Endothelial cell of umbilical vein (primary cell): ENCODE data around the gene HNRNPDL. TPM values are rescaled to one million over a fixed set of nuclear protein-coding genes. Genes with fewer than 3 reads are reported as not detected.

Source experiments
- BruUV-seq: library from RNA; stranded (reverse); fragments of 400-500 nt; replicated peaks from 2 replicates; lab custom pipeline; 2021; lab: Mats Ljungman, UMichigan
- CTCF ChIA-PET: fragments of 300-600, 350-600 bp; sonication (Branson Sonifier 250); formaldehyde crosslinking; loops from one replicate; lab custom pipeline; 2021; ENCODE audit warnings: antibody characterized with exemption, inconsistent platforms; lab: Charles Lee
- POLR2A ChIA-PET: fragments of 300-600, 350-600 bp; sonication (Branson Sonifier 250); formaldehyde crosslinking; loops from one replicate; lab custom pipeline; 2021; ENCODE audit warnings: antibody characterized with exemption, inconsistent platforms; lab: Charles Lee
- DNase-seq: peaks from one replicate; pipeline ENCODE4 v3.0.0-alpha.2; 2011; ENCODE audit warnings: low read depth, low spot score
- FAIRE-seq: peaks from 2 replicates; lab custom pipeline; 2011; peaks lifted over from hg19 to GRCh38; lab: Jason Lieb, UNC
- H2AFZ ChIP-seq: 2 replicates; pipeline ENCODE4 v1.6.0; 2012; ENCODE audit warnings: low read depth, low read length, control low read depth, inconsistent platforms
- H3K27ac ChIP-seq: 2 replicates; pipeline ENCODE4 v1.5.1; 2011; ENCODE audit warnings: low read depth, mild to moderate bottlenecking, control low read depth, low read length, moderate library complexity; ENCODE audit not compliant: insufficient read depth
- H3K27me3 ChIP-seq, 2 experiments: 2 replicates each; pipeline versions ENCODE4 v1.6.0 to v1.6.1; 2011; ENCODE audit warnings: low read length in 2 of 2, mixed read lengths in 1 of 2; ENCODE audit not compliant: control insufficient read depth in 2 of 2, insufficient read depth in 2 of 2
- H3K36me3 ChIP-seq, 2 experiments: 2 replicates in 1 of 2; 3 replicates in 1 of 2; pipeline ENCODE4 v1.5.1; 2011; ENCODE audit warnings: low read length in 2 of 2, mild to moderate bottlenecking in 1 of 2, moderate library complexity in 1 of 2; ENCODE audit not compliant: control insufficient read depth in 2 of 2, insufficient read depth in 2 of 2; ENCODE audit errors: extremely low read depth in 1 of 2
- H3K4me1 ChIP-seq: 3 replicates; pipeline ENCODE4 v1.5.1; 2011; ENCODE audit warnings: mild to moderate bottlenecking, low read length; ENCODE audit not compliant: control insufficient read depth, insufficient read depth; ENCODE audit errors: extremely low read depth
- H3K4me2 ChIP-seq: 2 replicates; pipeline ENCODE4 v1.6.1; 2011; ENCODE audit warnings: low read length, control low read depth, mixed read lengths; ENCODE audit not compliant: insufficient read depth
- H3K4me3 ChIP-seq, 3 experiments: fragments of 200-600 bp in 1 of 3; sonication (generic), shearing (Covaris generic) in 1 of 3; replicated peaks in 1 of 3; 2 replicates each; pipeline ENCODE4 v1.5.1; 2011 to 2016; ENCODE audit warnings: control low read depth in 3 of 3, low read length in 3 of 3, mild to moderate bottlenecking in 2 of 3, inconsistent platforms in 1 of 3, low read depth in 1 of 3, moderate library complexity in 1 of 3; ENCODE audit not compliant: insufficient read depth in 1 of 3
- H3K79me2 ChIP-seq: 2 replicates; pipeline ENCODE4 v1.6.0; 2012; ENCODE audit warnings: low read length, inconsistent platforms; ENCODE audit not compliant: control insufficient read depth, insufficient read depth
- H3K9ac ChIP-seq: replicated peaks from 2 replicates; pipeline ENCODE3; 2011; ENCODE audit warnings: low read length, control low read depth; ENCODE audit not compliant: insufficient read depth; ENCODE audit errors: extremely low read depth
- H3K9me1 ChIP-seq: replicated peaks from 3 replicates; pipeline ENCODE4 v1.6.0; 2011; ENCODE audit warnings: mild to moderate bottlenecking, low read length; ENCODE audit not compliant: control insufficient read depth, insufficient read depth; ENCODE audit errors: extremely low read depth
- H3K9me3 ChIP-seq: replicated peaks from 2 replicates; pipeline ENCODE4 v1.5.1; 2012; ENCODE audit warnings: low read length, inconsistent platforms; ENCODE audit not compliant: control insufficient read depth, insufficient read depth
- H4K20me1 ChIP-seq: replicated peaks from 2 replicates; pipeline ENCODE3; 2011; ENCODE audit warnings: mild to moderate bottlenecking, low read length; ENCODE audit not compliant: control insufficient read depth, insufficient read depth; ENCODE audit errors: extremely low read depth
- EZH2 ChIP-seq: IDR thresholded peaks from 2 replicates; pipeline ENCODE4 v1.6.1; 2012; ENCODE audit warnings: borderline replicate concordance, low read depth, mild to moderate bottlenecking, moderate library complexity, low read length, inconsistent platforms; ENCODE audit not compliant: severe bottlenecking
- FOS ChIP-seq: IDR thresholded peaks from 2 replicates; pipeline ENCODE4 v1.6.1; 2011; ENCODE audit warnings: mild to moderate bottlenecking, low read length, moderate library complexity, borderline replicate concordance; ENCODE audit not compliant: insufficient read depth
- GATA2 ChIP-seq: IDR thresholded peaks from 2 replicates; pipeline ENCODE4 v1.7.0; 2011; ENCODE audit warnings: low read depth, mild to moderate bottlenecking, moderate library complexity, mixed read lengths, low read length; ENCODE audit not compliant: insufficient read length, insufficient read depth
- JUN ChIP-seq: IDR thresholded peaks from 2 replicates; pipeline ENCODE4 v1.6.1; 2011; ENCODE audit warnings: borderline replicate concordance, low read depth; ENCODE audit not compliant: insufficient read length, insufficient read depth
- MYC ChIP-seq: IDR thresholded peaks from one replicate; pipeline ENCODE4 v1.6.1; 2011; ENCODE audit warnings: mild to moderate bottlenecking, low read depth, low read length
- POLR2A ChIP-seq: IDR thresholded peaks from 2 replicates; pipeline ENCODE4 v1.6.1; 2012; ENCODE audit warnings: low read depth, mild to moderate bottlenecking, control low read depth, low read length
- POLR2AphosphoS5 ChIP-seq: IDR thresholded peaks from 2 replicates; pipeline ENCODE4 v1.6.1; 2012; ENCODE audit warnings: low read depth, mild to moderate bottlenecking, control low read depth, low read length, moderate library complexity; ENCODE audit not compliant: insufficient read depth
- dilution Hi-C: fragments of 300-500 bp; cut with MboI; formaldehyde crosslinking; loops from one replicate; pipeline ENCODE4 v1.15.0; 2019; ENCODE audit warnings: low sequenced_read_pairs; ENCODE audit not compliant: extremely low pct_ligation_motif_present
- intact Hi-C: fragments of 100-400 bp; cut with micrococcal nuclease; formaldehyde crosslinking; loops from one replicate; pipeline ENCODE4 v1.10.0; 2022
- polyA plus RNA-seq, 4 experiments: library from polyadenylated mRNA; depleted of rRNA in 3 of 4; stranded (reverse) in 3 of 4; unstranded in 1 of 4; fragments of >200 nt; gene quantifications; 2 replicates each; pipeline versions ENCODE4 v1.2.1 to v1.2.3, GENCODE V29; 2011 to 2012; ENCODE audit warnings: missing spikeins in 1 of 4
- total RNA-seq: library from RNA; stranded (reverse); gene quantifications from 2 replicates; pipeline ENCODE4 v1.2.3, GENCODE V29; 2021
- TF ChIP-seq, protein P1 (sequence below), 2 donors: IDR thresholded peaks; 1 replicate in 1 of 2; 2 replicates in 1 of 2; pipeline ENCODE4 v1.5.1; 2011; ENCODE audit warnings: low read length in 2 of 2, mild to moderate bottlenecking in 2 of 2, moderate library complexity in 2 of 2, control low read depth in 1 of 2, inconsistent platforms in 1 of 2, low read depth in 1 of 2; ENCODE audit not compliant: insufficient read depth in 1 of 2; ENCODE audit errors: extremely low read depth in 1 of 2
- TF ChIP-seq, protein P2 (sequence below): IDR thresholded peaks from 2 replicates; pipeline ENCODE4 v1.6.1; 2011; ENCODE audit not compliant: insufficient read depth, insufficient read length

The HNRNPDL gene
- total and polyA plus RNA-seq, 2 donors (not counting 3 experiments of a cell fraction or from before 2014, with no cell fraction given) = 160 to 292 TPM

DNA sequence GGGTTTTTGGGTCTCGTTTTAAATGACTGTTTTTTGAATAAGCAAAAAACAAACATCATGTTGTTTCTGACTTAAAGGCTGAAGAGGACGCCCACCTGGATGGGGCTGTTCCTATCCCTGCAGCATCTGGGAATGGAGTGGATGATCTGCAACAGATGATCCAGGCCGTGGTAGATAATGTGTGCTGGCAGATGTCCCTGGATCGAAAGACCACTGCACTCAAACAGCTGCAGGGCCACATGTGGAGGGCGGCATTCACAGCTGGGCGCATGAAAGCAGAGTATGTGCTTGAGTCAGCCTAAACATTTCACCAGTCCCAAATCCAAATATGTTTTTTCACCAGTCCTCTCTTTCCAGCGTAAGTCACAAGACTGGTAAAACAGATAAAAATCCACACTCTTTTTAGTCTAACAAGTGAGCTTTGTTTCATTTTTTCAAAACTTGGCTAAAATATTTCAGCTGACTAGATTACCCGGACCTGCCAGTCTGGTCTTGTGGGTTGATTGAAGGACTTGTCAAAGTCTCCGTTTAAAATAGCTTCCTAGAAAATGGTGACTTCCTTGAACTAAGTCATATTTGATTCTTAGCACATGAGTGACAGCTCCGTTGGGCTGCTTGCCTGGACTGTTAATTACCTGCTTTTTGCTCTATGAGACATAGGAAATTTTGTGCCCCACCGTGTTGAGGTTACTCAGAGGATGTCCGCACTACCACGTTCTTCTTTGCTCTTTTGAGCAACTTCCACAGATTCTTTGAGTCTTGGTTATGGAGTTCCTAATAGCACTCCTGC, 20.9 kb upstream of the HNRNPDL start:
- ChIA-PET CTCF (interaction anchor here (0.9 to 3.0 kb wide), 3 partner anchors 9 to 288 kb away, joined by 3 to 20 read pairs (median 11); no protein-coding TSS in a partner anchor), POLR2A (no interaction called here)
- H2AFZ ChIP-seq = no peak overlapping the region
- dilution Hi-C loops (no loop called here), intact Hi-C loops (no loop called here)
- BruUV-seq = no TSS peak
- DNase-seq (no peak), FAIRE-seq (no peak)
- no peaks in the 10 kb centered on the region for H3K4me1 ChIP-seq
- no peak overlapping the region for H3K4me2 ChIP-seq
- H3K9me3 ChIP-seq = no peaks in the 10 kb centered on the region
- H3K4me3 ChIP-seq = no peak overlapping the region
- no peaks in the 10 kb centered on the region for H3K9me1 ChIP-seq
- peaks cover 15% of the 10 kb centered on the region for H3K79me2 ChIP-seq
- H3K27me3 ChIP-seq = no peaks in the 10 kb centered on the region
- peaks cover 12 to 18% of the 10 kb centered on the region in 2 experiments for H3K36me3 ChIP-seq
- TF ChIP-seq MYC (no peak), POLR2A (no peak)
- TF ChIP-seq, protein P1, sequence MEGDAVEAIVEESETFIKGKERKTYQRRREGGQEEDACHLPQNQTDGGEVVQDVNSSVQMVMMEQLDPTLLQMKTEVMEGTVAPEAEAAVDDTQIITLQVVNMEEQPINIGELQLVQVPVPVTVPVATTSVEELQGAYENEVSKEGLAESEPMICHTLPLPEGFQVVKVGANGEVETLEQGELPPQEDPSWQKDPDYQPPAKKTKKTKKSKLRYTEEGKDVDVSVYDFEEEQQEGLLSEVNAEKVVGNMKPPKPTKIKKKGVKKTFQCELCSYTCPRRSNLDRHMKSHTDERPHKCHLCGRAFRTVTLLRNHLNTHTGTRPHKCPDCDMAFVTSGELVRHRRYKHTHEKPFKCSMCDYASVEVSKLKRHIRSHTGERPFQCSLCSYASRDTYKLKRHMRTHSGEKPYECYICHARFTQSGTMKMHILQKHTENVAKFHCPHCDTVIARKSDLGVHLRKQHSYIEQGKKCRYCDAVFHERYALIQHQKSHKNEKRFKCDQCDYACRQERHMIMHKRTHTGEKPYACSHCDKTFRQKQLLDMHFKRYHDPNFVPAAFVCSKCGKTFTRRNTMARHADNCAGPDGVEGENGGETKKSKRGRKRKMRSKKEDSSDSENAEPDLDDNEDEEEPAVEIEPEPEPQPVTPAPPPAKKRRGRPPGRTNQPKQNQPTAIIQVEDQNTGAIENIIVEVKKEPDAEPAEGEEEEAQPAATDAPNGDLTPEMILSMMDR (IDR thresholded peaks at IDR 0.05; ENCODE audit: extremely low read depth in 1 of 2, insufficient read depth in 1 of 2, low read depth in 1 of 2, low read length in 2 of 2) = no peak
- H3K9ac ChIP-seq = no peak overlapping the region
- no peaks in the 10 kb centered on the region for H4K20me1 ChIP-seq
- no peak overlapping the region for H3K27ac ChIP-seq

DNA sequence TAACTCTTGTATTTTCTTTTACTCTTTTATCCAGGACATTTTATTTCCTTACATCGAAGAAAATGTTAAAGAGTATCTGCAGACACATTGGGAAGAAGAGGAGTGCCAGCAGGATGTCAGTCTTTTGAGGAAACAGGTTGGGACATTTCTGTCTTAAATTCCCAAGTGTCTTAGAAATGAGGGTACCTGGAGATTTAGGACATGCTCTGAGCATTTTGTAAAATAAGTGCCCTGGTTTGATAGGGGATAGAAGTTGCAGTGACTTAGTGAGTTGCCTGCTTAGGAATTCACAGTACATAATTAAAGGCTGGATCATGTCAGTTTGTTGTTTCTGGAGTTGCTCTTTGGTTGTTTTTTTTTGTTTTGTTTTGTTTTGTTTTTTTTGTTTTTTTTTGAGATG, 17.6 kb upstream of the HNRNPDL start:
- no peaks in the 10 kb centered on the region for H3K27me3 ChIP-seq
- H3K9me1 ChIP-seq = no peaks in the 10 kb centered on the region
- peaks cover 5 to 16% of the 10 kb centered on the region in 2 experiments for H3K36me3 ChIP-seq
- DNase-seq = no peak
- H3K4me3 ChIP-seq = no peak overlapping the region
- dilution Hi-C loops (loop anchor here (10.0 kb wide), 1 partner anchor 277 kb away; no protein-coding TSS in a partner anchor), intact Hi-C loops (no loop called here)
- no peak for FAIRE-seq
- no peak overlapping the region for H2AFZ ChIP-seq
- BruUV-seq = no TSS peak
- H3K27ac ChIP-seq = no peak overlapping the region
- H3K4me2 ChIP-seq = no peak overlapping the region
- no peak overlapping the region for H3K9ac ChIP-seq
- no peaks in the 10 kb centered on the region for H4K20me1 ChIP-seq
- TF ChIP-seq POLR2AphosphoS5 (no peak), POLR2A (no peak), EZH2 (no peak), JUN (no peak), GATA2 (no peak), FOS (no peak), MYC (no peak)
- TF ChIP-seq, protein P2, sequence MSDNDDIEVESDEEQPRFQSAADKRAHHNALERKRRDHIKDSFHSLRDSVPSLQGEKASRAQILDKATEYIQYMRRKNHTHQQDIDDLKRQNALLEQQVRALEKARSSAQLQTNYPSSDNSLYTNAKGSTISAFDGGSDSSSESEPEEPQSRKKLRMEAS = no peak
- TF ChIP-seq, protein P1 (IDR thresholded peaks at IDR 0.05; ENCODE audit: extremely low read depth in 1 of 2, insufficient read depth in 1 of 2, low read depth in 1 of 2, low read length in 2 of 2) = no peak
- POLR2A ChIA-PET = no interaction called here
- H3K79me2 ChIP-seq = peaks cover 36% of the 10 kb centered on the region
- no peaks in the 10 kb centered on the region for H3K9me3 ChIP-seq
- CTCF ChIA-PET = interaction anchor here (0.6 kb wide), 1 partner anchor 291 kb away, joined by 3 read pairs; no protein-coding TSS in a partner anchor
- no peaks in the 10 kb centered on the region for H3K4me1 ChIP-seq
